Measurements from ENCODE around the gene DLK1. TPM values are rescaled to one million over a fixed set of nuclear protein-coding genes. Genes with fewer than 3 reads are reported as not detected.
A peak's percentile ranks its signal among the peaks of the same experiment; 100 is the strongest.

The DLK1 gene
- total and polyA plus RNA-seq, 2 of the 4 experiments (the other 2 are of a cell fraction), result under 0.01 to 0.07 TPM

- dilution Hi-C loops (cut with HindIII; ENCODE audit: low sequenced_read_pairs, unreplicated experiment), result no loop called here
- TF ChIP-seq MXI1 (IDR thresholded peaks at IDR 0.05; ENCODE audit: borderline replicate concordance, low read depth, low read length), result no peak
- DNase-seq (no peak), ATAC-seq (ENCODE audit: low read depth) (peak; percentile 36; the same call in 1 of the 2 replicates)
- POLR2A ChIA-PET (ENCODE audit: unreplicated experiment), result no interaction called here
- Histone ChIP-seq H3K9me1 (ENCODE audit: insufficient read depth, low read length) (no peaks in the 10 kb centered on the region), H3K4ac (ENCODE audit: low read depth, low read length) (no peak overlapping the region), H4K91ac (ENCODE audit: insufficient read depth, low read depth, low read length) (no peak overlapping the region), H3K4me3 (ENCODE audit: insufficient read depth, low read depth, low read length) (no peak overlapping the region), H2BK5ac (ENCODE audit: low read depth, low read length, poor library complexity, severe bottlenecking) (no peak overlapping the region), H2BK120ac (ENCODE audit: low read depth, low read length) (no peak overlapping the region), H3K4me1 (ENCODE audit: control insufficient read depth, insufficient read depth, low read length) (no peaks in the 10 kb centered on the region), H3K23ac (ENCODE audit: low read depth, low read length) (no peak overlapping the region), H3K79me1 (ENCODE audit: low read depth in 1 of 2, low read length in 2 of 2) (no peaks in the 10 kb centered on the region), H3K18ac (ENCODE audit: low read depth, low read length) (no peak overlapping the region), H3K27ac (ENCODE audit: insufficient read depth, low read length) (no peak overlapping the region), H3K9me3 (ENCODE audit: control insufficient read depth, insufficient read depth, low read length) (no peaks in the 10 kb centered on the region; the same call in 1 of the 2 replicates), H2AK5ac (ENCODE audit: low read depth, low read length) (no peak overlapping the region), H2BK20ac (ENCODE audit: low read depth, low read length) (no peak overlapping the region), H2AFZ (replicated peaks; ENCODE audit: low read length, poor library complexity) (no peak overlapping the region), H2AK9ac (replicated peaks; ENCODE audit: low read depth, low read length, poor library complexity) (no peak overlapping the region), H4K8ac (ENCODE audit: low read depth in 2 of 2, low read length in 2 of 2) (no peak overlapping the region), H4K20me1 (ENCODE audit: insufficient read depth, low read length) (no peaks in the 10 kb centered on the region; the same call in 1 of the 2 replicates), H2BK15ac (ENCODE audit: low read depth, low read length) (no peak overlapping the region), H3K56ac (ENCODE audit: extremely low read depth, insufficient read depth, low read length) (no peak overlapping the region), H3K4me2 (ENCODE audit: low read depth, low read length) (no peak overlapping the region), H3K9ac (ENCODE audit: low read depth, low read length) (no peak overlapping the region), H3K36me3 (ENCODE audit: control insufficient read depth, insufficient read depth, low read length) (no peaks in the 10 kb centered on the region), H3K14ac (replicated peaks; ENCODE audit: low read depth, low read length) (no peak overlapping the region), H3K27me3 (ENCODE audit: control insufficient read depth, insufficient read depth, low read length) (peaks cover 95% of the 10 kb centered on the region), H4K5ac (ENCODE audit: low read depth, low read length) (no peak overlapping the region)
- CTCF ChIA-PET, result interaction anchor here (0.6 to 1.0 kb wide), 2 partner anchors 9 to 480 kb away, joined by 3 to 4 read pairs; no protein-coding TSS in a partner anchor
- intact Hi-C loops (cut with micrococcal nuclease), result no loop called here
- in situ Hi-C loops (cut with MboI; ENCODE audit: low sequenced_read_pairs), result loop anchor here (25.0 kb wide), 1 partner anchor 514 kb away; no protein-coding TSS in a partner anchor
- no TSS peak for BruUV-seq (replicated peaks)
- WGBS, 2 experiments (ENCODE audit: extremely low coverage in 2 of 2, insufficient read length in 1 of 2), result 39% methylated on average over 6 of the region's 21 CpGs; no CpG with 5 or more reads in 1 of the 2 experiments
Measured at GRCh38 chr14:100723135-100723829, 3.4 kb upstream of the DLK1 start.
